H1 (cell line): ENCODE data around the gene CLCF1. TPM values are rescaled to one million over a fixed set of nuclear protein-coding genes. Genes with fewer than 3 reads are reported as not detected.

Experiments used
- CTCF ChIA-PET: fragments of 300-600 bp; sonication (Branson Sonifier 250); formaldehyde crosslinking; loops from one replicate; lab custom pipeline; 2021; ENCODE audit not compliant: partially characterized antibody; lab: Charles Lee
- POLR2A ChIA-PET: fragments of 300-600 bp; sonication (Branson Sonifier 250); formaldehyde crosslinking; loops from one replicate; lab custom pipeline; 2021; ENCODE audit warnings: inconsistent platforms; ENCODE audit not compliant: partially characterized antibody; lab: Charles Lee
- DNase-seq, 2 experiments: peaks; one replicate each; pipeline versions ENCODE4 v3.0.0 to v3.0.0-alpha.2; 2010 to 2022; ENCODE audit warnings: low spot score in 2 of 2, low read depth in 1 of 2, mixed read lengths in 1 of 2
- FAIRE-seq: peaks from 2 replicates; lab custom pipeline; 2011; peaks lifted over from hg19 to GRCh38; lab: Jason Lieb, UNC
- H2AFZ ChIP-seq: 2 replicates; pipeline ENCODE4 v1.8.1; 2012; ENCODE audit warnings: low read length, inconsistent platforms
- H2AK5ac ChIP-seq: 2 replicates; pipeline ENCODE4 v1.6.1; 2013; ENCODE audit warnings: low read depth, low read length
- H2BK120ac ChIP-seq: replicated peaks from 2 replicates; pipeline ENCODE3; 2013; ENCODE audit warnings: low read depth, low read length, inconsistent platforms
- H2BK12ac ChIP-seq: 2 replicates; pipeline ENCODE4 v1.6.1; 2013; ENCODE audit warnings: low read depth, low read length
- H2BK15ac ChIP-seq: 2 replicates; pipeline ENCODE4 v1.6.1; 2013; ENCODE audit warnings: low read length
- H2BK20ac ChIP-seq: 2 replicates; pipeline ENCODE4 v1.6.1; 2013; ENCODE audit warnings: low read length
- H2BK5ac ChIP-seq: 2 replicates; pipeline ENCODE4 v1.6.1; 2013; ENCODE audit warnings: low read depth, low read length
- H3K14ac ChIP-seq: 2 replicates; pipeline ENCODE4 v1.6.1; 2013; ENCODE audit warnings: inconsistent platforms; ENCODE audit not compliant: insufficient read length
- H3K18ac ChIP-seq: 2 replicates; pipeline ENCODE4 v1.6.1; 2013; ENCODE audit warnings: low read length; ENCODE audit errors: extremely low read depth
- H3K23ac ChIP-seq: 2 replicates; pipeline ENCODE4 v1.6.1; 2013; ENCODE audit warnings: inconsistent platforms; ENCODE audit not compliant: insufficient read length
- H3K23me2 ChIP-seq: 2 replicates; pipeline ENCODE4 v1.6.1; 2013; ENCODE audit warnings: low read depth, low read length
- H3K27ac ChIP-seq: 2 replicates; pipeline ENCODE4 v1.6.1; 2011; ENCODE audit warnings: low read depth, low read length, inconsistent platforms
- H3K27me3 ChIP-seq, 4 experiments: replicated peaks in 1 of 4; 1 replicate in 1 of 4; 2 replicates in 3 of 4; pipeline versions ENCODE4 v1.6.1 to v1.8.1; 2011 to 2013; ENCODE audit warnings: low read length in 3 of 4, mild to moderate bottlenecking in 3 of 4, inconsistent platforms in 2 of 4, mixed read lengths in 2 of 4, moderate library complexity in 1 of 4; ENCODE audit not compliant: control insufficient read depth in 3 of 4, insufficient read depth in 3 of 4; ENCODE audit errors: extremely low read depth in 1 of 4
- H3K36me3 ChIP-seq, 4 experiments: 2 replicates each; pipeline versions ENCODE4 v1.6.1 to v1.8.1; 2011 to 2013; ENCODE audit warnings: mild to moderate bottlenecking in 4 of 4, low read length in 3 of 4, moderate library complexity in 2 of 4, control low read depth in 1 of 4, inconsistent platforms in 1 of 4; ENCODE audit not compliant: insufficient read depth in 4 of 4, control insufficient read depth in 2 of 4
- H3K4ac ChIP-seq: replicated peaks from 2 replicates; pipeline ENCODE3; 2013; ENCODE audit warnings: low read length, low read depth, mixed read lengths, inconsistent platforms; ENCODE audit not compliant: insufficient read length
- H3K4me1 ChIP-seq, 4 experiments: replicated peaks in 1 of 4; 1 replicate in 1 of 4; 2 replicates in 3 of 4; pipeline versions ENCODE4 v1.6.1 to v1.8.1; 2011 to 2013; ENCODE audit warnings: low read length in 3 of 4, inconsistent platforms in 2 of 4, mixed read lengths in 1 of 4; ENCODE audit not compliant: insufficient read depth in 4 of 4, control insufficient read depth in 3 of 4
- H3K4me2 ChIP-seq, 2 experiments: 2 replicates each; pipeline versions ENCODE4 v1.6.1 to v1.8.1; 2011 to 2013; ENCODE audit warnings: low read depth in 2 of 2, low read length in 2 of 2, control low read depth in 1 of 2, inconsistent platforms in 1 of 2, mild to moderate bottlenecking in 1 of 2; ENCODE audit not compliant: insufficient read depth in 1 of 2
- H3K4me3 ChIP-seq, 4 experiments: fragments of 200-600, 300-600 bp in 1 of 4; sonication (generic), shearing (Covaris generic), sonication (Bioruptor Twin) in 1 of 4; 2 replicates each; pipeline versions ENCODE4 v1.5.1 to v1.8.1; 2011 to 2016; ENCODE audit warnings: low read length in 4 of 4, low read depth in 3 of 4, control low read depth in 2 of 4, inconsistent platforms in 2 of 4, mild to moderate bottlenecking in 2 of 4, mixed read lengths in 1 of 4, moderate library complexity in 1 of 4; ENCODE audit not compliant: insufficient read depth in 2 of 4; ENCODE audit errors: extremely low read depth in 1 of 4
- H3K56ac ChIP-seq: replicated peaks from 2 replicates; pipeline ENCODE3; 2013; ENCODE audit warnings: low read depth, mild to moderate bottlenecking, mixed read lengths, low read length, inconsistent platforms; ENCODE audit not compliant: insufficient read length
- H3K79me1 ChIP-seq: 2 replicates; pipeline ENCODE4 v1.6.1; 2013; ENCODE audit warnings: low read depth, low read length, control low read depth
- H3K79me2 ChIP-seq, 2 experiments: 2 replicates each; pipeline versions ENCODE4 v1.6.1 to v1.8.1; 2012 to 2013; ENCODE audit warnings: low read length in 2 of 2, mild to moderate bottlenecking in 2 of 2, inconsistent platforms in 1 of 2; ENCODE audit not compliant: insufficient read depth in 2 of 2, control insufficient read depth in 1 of 2
- H3K9ac ChIP-seq, 4 experiments: replicated peaks in 1 of 4; 1 replicate in 1 of 4; 2 replicates in 3 of 4; pipeline versions ENCODE4 v1.6.1 to v1.8.1; 2011 to 2013; ENCODE audit warnings: low read depth in 3 of 4, low read length in 3 of 4, control low read depth in 2 of 4, mild to moderate bottlenecking in 2 of 4, moderate library complexity in 2 of 4, inconsistent platforms in 1 of 4; ENCODE audit errors: extremely low read depth in 1 of 4
- H3K9me3 ChIP-seq, 2 experiments: 2 replicates each; pipeline versions ENCODE4 v1.6.1 to v1.8.1; 2012 to 2013; ENCODE audit warnings: mild to moderate bottlenecking in 2 of 2, moderate library complexity in 2 of 2, control low read depth in 1 of 2, inconsistent platforms in 1 of 2, low read depth in 1 of 2, low read length in 1 of 2, mixed read lengths in 1 of 2; ENCODE audit not compliant: insufficient read depth in 2 of 2
- H4K20me1 ChIP-seq, 2 experiments: replicated peaks in 1 of 2; 2 replicates each; pipeline versions ENCODE3 to v1.8.1; 2011 to 2013; ENCODE audit warnings: inconsistent platforms in 2 of 2, low read length in 2 of 2, mild to moderate bottlenecking in 1 of 2; ENCODE audit not compliant: insufficient read depth in 2 of 2, control insufficient read depth in 1 of 2
- H4K5ac ChIP-seq: 2 replicates; pipeline ENCODE4 v1.6.1; 2013; ENCODE audit warnings: low read length, low read depth, mixed read lengths, inconsistent platforms; ENCODE audit not compliant: insufficient read length
- H4K8ac ChIP-seq: 2 replicates; pipeline ENCODE4 v1.8.0; 2013; ENCODE audit warnings: mild to moderate bottlenecking, moderate library complexity, low read length, inconsistent platforms; ENCODE audit not compliant: insufficient read depth; ENCODE audit errors: extremely low read depth
- H4K91ac ChIP-seq: replicated peaks from 2 replicates; pipeline ENCODE3; 2013; ENCODE audit warnings: low read length, mixed read lengths, inconsistent platforms; ENCODE audit not compliant: insufficient read length
- ATF2 ChIP-seq: IDR thresholded peaks from 2 replicates; pipeline ENCODE4 v1.6.1; 2012; ENCODE audit warnings: low read length, inconsistent platforms
- BCL11A ChIP-seq, 2 experiments: IDR thresholded peaks; one replicate each; pipeline ENCODE4 v1.6.1; 2011; ENCODE audit warnings: low read depth in 2 of 2, low read length in 2 of 2, mild to moderate bottlenecking in 2 of 2
- CBX8 ChIP-seq: fragments of 300-800, 300-1000 bp; sonication (generic); IDR thresholded peaks from 2 replicates; pipeline ENCODE4 v1.7.1; 2016; ENCODE audit warnings: low read depth, low read length, borderline replicate concordance
- EGR1 ChIP-seq: IDR thresholded peaks from 2 replicates; pipeline ENCODE4 v1.6.1; 2011; ENCODE audit warnings: low read depth, low read length, borderline replicate concordance
- JUND ChIP-seq: IDR thresholded peaks from 2 replicates; pipeline ENCODE4 v1.6.1; 2011; ENCODE audit warnings: mild to moderate bottlenecking, improper control_type of control experiment, low read length
- NANOG ChIP-seq: IDR thresholded peaks from 2 replicates; pipeline ENCODE4 v1.6.1; 2011; ENCODE audit warnings: low read length, low read depth, mild to moderate bottlenecking, inconsistent platforms; ENCODE audit not compliant: insufficient read depth, poor library complexity, severe bottlenecking
- RBBP5 ChIP-seq: IDR thresholded peaks from 2 replicates; pipeline ENCODE4 v1.7.1; 2012; ENCODE audit warnings: low read depth, mild to moderate bottlenecking, inconsistent platforms, low read length, moderate library complexity, borderline replicate concordance
- SIN3A ChIP-seq, 2 experiments: IDR thresholded peaks in 1 of 2; conservative IDR thresholded peaks in 1 of 2; 2 replicates each; pipeline ENCODE4 v1.6.1; 2011 to 2012; ENCODE audit warnings: low read length in 2 of 2, improper control_type of control experiment in 1 of 2, low read depth in 1 of 2, mild to moderate bottlenecking in 1 of 2
- SP1 ChIP-seq: IDR thresholded peaks from 2 replicates; pipeline ENCODE4 v1.6.1; 2011; ENCODE audit warnings: low read depth, low read length
- SP2 ChIP-seq: IDR thresholded peaks from 2 replicates; pipeline ENCODE4 v1.6.1; 2012; ENCODE audit warnings: mild to moderate bottlenecking, low read length, inconsistent platforms
- SUZ12 ChIP-seq: fragments of 200-600 bp; sonication (generic); IDR thresholded peaks from 2 replicates; pipeline ENCODE4 v1.6.1; 2012; ENCODE audit warnings: mild to moderate bottlenecking, inconsistent platforms, low read length, moderate library complexity, mixed read lengths
- TAF7 ChIP-seq: optimal IDR thresholded peaks from 2 replicates; pipeline ENCODE3; 2011; ENCODE audit warnings: low read depth, mild to moderate bottlenecking, inconsistent platforms, low read length, moderate library complexity, borderline replicate concordance
- WGBS, 2 experiments: shearing (Covaris generic) in 1 of 2; methylation state at CpG; one replicate each; pipeline versions ENCODE4 v1.1.6 to v1.1.7; 2013 to 2015; ENCODE audit warnings: low lambda C conversion rate in 2 of 2, mixed read lengths in 2 of 2, inconsistent platforms in 1 of 2, low coverage in 1 of 2, missing lambda C conversion rate in 1 of 2; ENCODE audit not compliant: insufficient replicate concordance in 2 of 2, insufficient coverage in 1 of 2, insufficient read length in 1 of 2; ENCODE audit errors: extremely low coverage in 1 of 2, missing lambda C conversion rate in 1 of 2; 5-methylcytosine and 5-hydroxymethylcytosine counted together
- polyA plus RNA-seq, 7 experiments: library from polyadenylated mRNA; depleted of rRNA in 3 of 7; stranded (reverse) in 5 of 7; unstranded in 2 of 7; fragments of >200 nt in 5 of 7; fragments of 200-250 nt in 2 of 7; gene quantifications; 1 replicate in 5 of 7; 2 replicates in 1 of 7; 4 replicates in 1 of 7; pipeline versions ENCODE4 v1.2.1 to v1.2.3, GENCODE V29; 2011 to 2013; ENCODE audit warnings: missing spikeins in 2 of 7, mixed read lengths in 2 of 7
- total RNA-seq: library from RNA; stranded (reverse); fragmentation: NEBNext Ultra II Directional; extraction: Animal tissue kit (Norgen Biotek cat#: 25700); gene quantifications from 2 replicates; pipeline ENCODE4 v1.2.1, GENCODE V29; 2021

Gene CLCF1
- total and polyA plus RNA-seq, 2 of the 8 experiments (the other 6 are each of a cell fraction or from before 2014, with no cell fraction given) = 0.32 to 1.2 TPM

GRCh38 chr11:67417425-67417824 lies 44.0 kb upstream of the CLCF1 start:
- Histone ChIP-seq H3K79me2 (no peaks in the 10 kb centered on the region), H4K5ac (no peak overlapping the region), H4K8ac (no peak overlapping the region), H3K4me3 (no peak overlapping the region), H2BK15ac (0 out of 2 replicates have a peak overlapping the region, but pooled peaks have one; percentile 46), H3K56ac (no peak overlapping the region), H2AK5ac (no peak overlapping the region; the same call in 1 of the 2 replicates), H2BK12ac (no peak overlapping the region), H3K23me2 (peaks cover 12% of the 10 kb centered on the region; the same call in 1 of the 2 replicates), H3K23ac (no peak overlapping the region), H3K36me3 (no peaks in the 10 kb centered on the region), H3K9ac (no peak overlapping the region), H3K79me1 (no peaks in the 10 kb centered on the region), H2BK5ac (no peak overlapping the region), H3K4ac (peak overlapping the region; percentile 91), H4K20me1 (peaks cover 0 to 3% of the 10 kb centered on the region in 2 experiments), H3K4me2 (no peak overlapping the region), H2BK120ac (no peak overlapping the region), H4K91ac (no peak overlapping the region), H3K4me1 (peaks cover 4 to 15% (median 11%) of the 10 kb centered on the region in 4 experiments), H2BK20ac (no peak overlapping the region), H2AFZ (no peak overlapping the region), H3K27ac (no peak overlapping the region), H3K18ac (no peak overlapping the region), H3K9me3 (no peaks in the 10 kb centered on the region), H3K27me3 (peaks cover 0 to 11% (median 7%) of the 10 kb centered on the region in 4 experiments; a peak in 5 of 7 replicates), H3K14ac (no peak overlapping the region)
- ChIA-PET POLR2A (interaction anchor here (1.6 to 10.2 kb wide), 4 partner anchors 10 to 67 kb away, joined by 3 to 104 read pairs (median 4); partner anchors contain the start of genes PTPRCAP and TBC1D10C), CTCF (interaction anchor here (0.7 to 1.6 kb wide), 7 partner anchors 13 to 66 kb away, joined by 3 to 5 read pairs (median 4); partner anchors contain the start of genes PPP1CA, TBC1D10C and TMEM134)
- WGBS, 2 experiments = 86% methylated on average over 12 of the region's 12 CpGs; no CpG with 5 or more reads in 1 of the 2 experiments
- FAIRE-seq (no peak), DNase-seq (no peak)
- TF ChIP-seq EGR1 (no peak), RBBP5 (no peak), SIN3A (conservative IDR thresholded peaks at IDR 0.05 in 1 of 2, IDR thresholded peaks at IDR 0.05 in 1 of 2; ENCODE audit: low read depth in 1 of 2, low read length in 2 of 2) (no peak), CBX8 (no peak), ATF2 (no peak), NANOG (no peak), SUZ12 (no peak), BCL11A (IDR thresholded peaks at IDR 0.05; ENCODE audit: low read depth in 2 of 2, low read length in 2 of 2) (no peak), TAF7 (no peak), SP2 (no peak), JUND (no peak), SP1 (no peak)
